Thoracic aorta (tissue), 2 donors: Measurements from ENCODE around the gene CCDC66. TPM values are rescaled to one million over a fixed set of nuclear protein-coding genes. Genes with fewer than 3 reads are reported as not detected.

Experiments
- ATAC-seq: fragments of 150-250 bp; one replicate; pipeline ENCODE4 v1.8.0; 2017; ENCODE audit warnings: low read depth; ENCODE audit not compliant: insufficient number of reproducible peaks, low FRiP score
- DNase-seq: peaks from one replicate; pipeline ENCODE4 v3.0.0-alpha.2; 2020; ENCODE audit warnings: low spot score
- H3K27ac ChIP-seq, 2 donors: fragments of 200-600 bp; sonication (generic); 1 replicate in 1 of 2; 2 replicates in 1 of 2; pipeline ENCODE4 v1.5.1; 2016; ENCODE audit warnings: mild to moderate bottlenecking in 2 of 2, moderate library complexity in 2 of 2
- H3K27me3 ChIP-seq: fragments of 200-600 bp; sonication (generic); replicated peaks from 2 replicates; pipeline ENCODE4 v1.6.0; 2016; ENCODE audit warnings: mild to moderate bottlenecking; ENCODE audit not compliant: insufficient read depth
- H3K36me3 ChIP-seq: fragments of 200-600 bp; sonication (generic); one replicate; pipeline ENCODE4 v1.5.1; 2016
- H3K4me1 ChIP-seq, 2 donors: fragments of 200-600 bp; sonication (generic); 1 replicate in 1 of 2; 2 replicates in 1 of 2; pipeline versions ENCODE4 v1.5.1 to v1.6.0; 2016; ENCODE audit warnings: low read depth in 2 of 2, mild to moderate bottlenecking in 1 of 2; ENCODE audit not compliant: control insufficient read depth in 1 of 2
- H3K4me3 ChIP-seq: fragments of 200-600 bp; sonication (generic); 2 replicates; pipeline ENCODE4 v1.5.1; 2016; ENCODE audit warnings: mild to moderate bottlenecking
- H3K9me3 ChIP-seq: fragments of 200-600 bp; sonication (generic); 2 replicates; pipeline ENCODE4 v1.5.1; 2016
- CTCF ChIP-seq: fragments of 200-600 bp; sonication (generic); IDR thresholded peaks from one replicate; pipeline ENCODE4 v1.5.1; 2019; ENCODE audit warnings: antibody characterized with exemption
- total RNA-seq, 2 donors: library from RNA; depleted of rRNA; stranded (reverse); fragments of >200 nt; gene quantifications; one replicate each; pipeline versions ENCODE4 v1.1.0 to v1.2.3, GENCODE V29; 2016

CCDC66 gene
- total RNA-seq, 2 donors from 2014 or later: 11.0 to 98.1 TPM

GRCh38 chr3:56621681-56622080 lies 64.7 kb downstream of the CCDC66 start:
- no peak for DNase-seq
- peaks cover 34% of the 10 kb centered on the region for H3K36me3 ChIP-seq
- H3K9me3 ChIP-seq: no peaks in the 10 kb centered on the region
- H3K4me1 ChIP-seq: no peaks in the 10 kb centered on the region
- no peak for TF ChIP-seq CTCF
- H3K4me3 ChIP-seq: no peak overlapping the region
- no peak for ATAC-seq
- no peaks in the 10 kb centered on the region for H3K27me3 ChIP-seq
- no peak overlapping the region for H3K27ac ChIP-seq

- TF ChIP-seq CTCF: no peak
- Histone ChIP-seq H3K36me3 (peaks cover 32% of the 10 kb centered on the region), H3K4me1 (no peaks in the 10 kb centered on the region), H3K4me3 (no peak overlapping the region), H3K27ac (no peak overlapping the region), H3K9me3 (no peaks in the 10 kb centered on the region), H3K27me3 (no peaks in the 10 kb centered on the region)
- no peak for ATAC-seq
- DNase-seq: no peak
These were observed 65.4 kb downstream of the CCDC66 start for GRCh38 chr3:56622381-56622780.

GRCh38 chr3:56624725-56625124 lies 67.8 kb downstream of the CCDC66 start:
- Histone ChIP-seq H3K36me3 (peaks cover 20% of the 10 kb centered on the region), H3K27me3 (no peaks in the 10 kb centered on the region), H3K4me1 (no peaks in the 10 kb centered on the region), H3K9me3 (no peaks in the 10 kb centered on the region), H3K4me3 (no peak overlapping the region), H3K27ac (no peak overlapping the region)
- DNase-seq: no peak
- ATAC-seq: no peak
- no peak for TF ChIP-seq CTCF

- Histone ChIP-seq H3K27me3 (no peaks in the 10 kb centered on the region), H3K9me3 (no peaks in the 10 kb centered on the region), H3K36me3 (peaks cover 22% of the 10 kb centered on the region), H3K4me1 (no peaks in the 10 kb centered on the region), H3K4me3 (no peak overlapping the region), H3K27ac (no peak overlapping the region)
- no peak for TF ChIP-seq CTCF
- ATAC-seq (no peak), DNase-seq (no peak)
These were observed 72.1 kb downstream of the CCDC66 start for GRCh38 chr3:56629047-56629446.

- no peak for DNase-seq
- no peak overlapping the region for H3K4me3 ChIP-seq
- ATAC-seq: no peak
- H3K27me3 ChIP-seq: no peaks in the 10 kb centered on the region
- H3K9me3 ChIP-seq: no peaks in the 10 kb centered on the region
- TF ChIP-seq CTCF: no peak
- H3K36me3 ChIP-seq: peaks cover 22% of the 10 kb centered on the region
- H3K27ac ChIP-seq: no peak overlapping the region
- H3K4me1 ChIP-seq: no peaks in the 10 kb centered on the region
These were observed 72.5 kb downstream of the CCDC66 start for GRCh38 chr3:56629451-56629850.
